Fibroblast of lung (primary cell): ENCODE data around the gene MICA. TPM values are rescaled to one million over a fixed set of nuclear protein-coding genes. Genes with fewer than 3 reads are reported as not detected.
"Not testable (repeated sequence)": the region's sequence is repeated elsewhere in the genome, so short reads cannot be mapped to it uniquely, and the experiment has no call there.

Experiments used
- DNase-seq, 2 donors: peaks; one replicate each; pipeline versions ENCODE4 v3.0.0 to v3.0.0-alpha.2; 2010; ENCODE audit warnings: low read depth in 2 of 2
- H2AFZ ChIP-seq: 2 replicates; pipeline ENCODE4 v1.5.1; 2012; ENCODE audit warnings: low read length, control low read depth, inconsistent platforms
- H3K27ac ChIP-seq: 2 replicates; pipeline ENCODE4 v1.5.1; 2011; ENCODE audit warnings: low read length, control low read depth; ENCODE audit not compliant: insufficient read depth
- H3K27me3 ChIP-seq: 2 replicates; pipeline ENCODE4 v1.5.1; 2011; ENCODE audit warnings: mild to moderate bottlenecking, low read length; ENCODE audit not compliant: control insufficient read depth, insufficient read depth
- H3K36me3 ChIP-seq: 2 replicates; pipeline ENCODE4 v1.5.1; 2011; ENCODE audit warnings: low read length; ENCODE audit not compliant: control insufficient read depth, insufficient read depth
- H3K4me1 ChIP-seq: 2 replicates; pipeline ENCODE4 v1.5.1; 2011; ENCODE audit warnings: low read length; ENCODE audit not compliant: control insufficient read depth, insufficient read depth; ENCODE audit errors: extremely low read depth
- H3K4me2 ChIP-seq: 2 replicates; pipeline ENCODE4 v1.5.1; 2011; ENCODE audit warnings: low read length, control low read depth; ENCODE audit not compliant: insufficient read depth; ENCODE audit errors: extremely low read depth
- H3K4me3 ChIP-seq, 4 experiments: fragments of 200-600 bp in 1 of 4; sonication (generic) in 1 of 4; replicated peaks in 1 of 4; 2 replicates each; pipeline ENCODE4 v1.5.1; 2011 to 2016; ENCODE audit warnings: low read length in 4 of 4, low read depth in 3 of 4, mild to moderate bottlenecking in 3 of 4, control low read depth in 2 of 4, inconsistent platforms in 1 of 4, mixed read lengths in 1 of 4; ENCODE audit not compliant: insufficient read depth in 1 of 4; ENCODE audit errors: control extremely low read depth in 1 of 4
- H3K79me2 ChIP-seq: 2 replicates; pipeline ENCODE4 v1.5.1; 2012; ENCODE audit warnings: mild to moderate bottlenecking, low read length, inconsistent platforms; ENCODE audit not compliant: control insufficient read depth, insufficient read depth
- H3K9ac ChIP-seq: 2 replicates; pipeline ENCODE4 v1.5.1; 2011; ENCODE audit warnings: mild to moderate bottlenecking, low read length, control low read depth; ENCODE audit not compliant: insufficient read depth
- H3K9me3 ChIP-seq: 2 replicates; pipeline ENCODE4 v1.5.1; 2012; ENCODE audit warnings: low read depth, low read length; ENCODE audit not compliant: control insufficient read depth, insufficient read depth
- H4K20me1 ChIP-seq: 2 replicates; pipeline ENCODE4 v1.5.1; 2011; ENCODE audit warnings: low read length; ENCODE audit not compliant: control insufficient read depth, insufficient read depth; ENCODE audit errors: extremely low read depth
- EZH2 ChIP-seq: IDR thresholded peaks from 2 replicates; pipeline ENCODE4 v1.5.1; 2012; ENCODE audit warnings: low read length, control low read depth, mild to moderate bottlenecking; ENCODE audit errors: missing control alignments
- polyA plus RNA-seq, 2 donors: library from polyadenylated mRNA; depleted of rRNA in 1 of 2; stranded (reverse) in 1 of 2; unstranded in 1 of 2; fragments of >200 nt; gene quantifications; 2 replicates each; pipeline ENCODE4 v1.2.1, GENCODE V29; 2011 to 2012; ENCODE audit warnings: missing spikeins in 1 of 2
- total RNA-seq: library from RNA; depleted of rRNA; stranded (reverse); fragments of >200 nt; gene quantifications from 2 replicates; pipeline ENCODE4 v1.2.1, GENCODE V29; 2014
- TF ChIP-seq, protein P1 (sequence below), 2 donors: IDR thresholded peaks in 1 of 2; conservative IDR thresholded peaks in 1 of 2; 1 replicate in 1 of 2; 2 replicates in 1 of 2; pipeline ENCODE4 v1.5.1; 2011 to 2012; ENCODE audit warnings: low read length in 2 of 2, control low read depth in 1 of 2, inconsistent platforms in 1 of 2, low read depth in 1 of 2, mild to moderate bottlenecking in 1 of 2

The MICA gene
- total and polyA plus RNA-seq, 2 donors (not counting 1 experiment from before 2014, with no cell fraction given): 54.2 to 85.2 TPM

DNA sequence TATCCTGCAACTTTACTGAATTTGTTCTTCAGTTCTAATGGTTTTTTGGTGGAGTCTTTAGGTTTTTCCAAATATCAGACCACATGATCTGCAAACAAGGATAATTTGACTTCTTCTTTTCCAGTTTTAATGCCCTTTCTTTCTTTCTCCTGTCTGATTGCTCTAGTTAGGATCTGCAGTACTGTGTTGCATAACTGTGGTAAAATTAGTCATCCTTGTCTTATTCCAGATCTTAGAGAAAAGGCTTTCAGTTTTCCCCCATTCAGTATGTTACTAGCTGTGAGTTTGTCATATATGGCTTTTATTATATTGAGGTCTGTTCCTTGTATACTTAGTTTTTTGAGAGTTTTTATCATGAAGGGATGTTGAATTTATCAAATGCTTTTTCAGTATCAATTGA, 4.3 kb downstream of the MICA start:
- no peak overlapping the region for H3K27ac ChIP-seq
- no peak overlapping the region for H3K4me3 ChIP-seq
- H3K79me2 ChIP-seq: peaks cover 95% of the 10 kb centered on the region
- peak; percentile 68 to 79 for DNase-seq
- TF ChIP-seq, protein P1, sequence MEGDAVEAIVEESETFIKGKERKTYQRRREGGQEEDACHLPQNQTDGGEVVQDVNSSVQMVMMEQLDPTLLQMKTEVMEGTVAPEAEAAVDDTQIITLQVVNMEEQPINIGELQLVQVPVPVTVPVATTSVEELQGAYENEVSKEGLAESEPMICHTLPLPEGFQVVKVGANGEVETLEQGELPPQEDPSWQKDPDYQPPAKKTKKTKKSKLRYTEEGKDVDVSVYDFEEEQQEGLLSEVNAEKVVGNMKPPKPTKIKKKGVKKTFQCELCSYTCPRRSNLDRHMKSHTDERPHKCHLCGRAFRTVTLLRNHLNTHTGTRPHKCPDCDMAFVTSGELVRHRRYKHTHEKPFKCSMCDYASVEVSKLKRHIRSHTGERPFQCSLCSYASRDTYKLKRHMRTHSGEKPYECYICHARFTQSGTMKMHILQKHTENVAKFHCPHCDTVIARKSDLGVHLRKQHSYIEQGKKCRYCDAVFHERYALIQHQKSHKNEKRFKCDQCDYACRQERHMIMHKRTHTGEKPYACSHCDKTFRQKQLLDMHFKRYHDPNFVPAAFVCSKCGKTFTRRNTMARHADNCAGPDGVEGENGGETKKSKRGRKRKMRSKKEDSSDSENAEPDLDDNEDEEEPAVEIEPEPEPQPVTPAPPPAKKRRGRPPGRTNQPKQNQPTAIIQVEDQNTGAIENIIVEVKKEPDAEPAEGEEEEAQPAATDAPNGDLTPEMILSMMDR (conservative IDR thresholded peaks at IDR 0.05 in 1 of 2, IDR thresholded peaks at IDR 0.05 in 1 of 2; ENCODE audit: low read depth in 1 of 2, low read length in 2 of 2): no peak
- no peak for TF ChIP-seq EZH2
- H3K9me3 ChIP-seq: no peaks in the 10 kb centered on the region
- H4K20me1 ChIP-seq: peaks cover 9% of the 10 kb centered on the region
- H3K27me3 ChIP-seq: no peaks in the 10 kb centered on the region
- no peak overlapping the region for H3K9ac ChIP-seq
- peaks cover 8% of the 10 kb centered on the region for H3K4me1 ChIP-seq
- H3K36me3 ChIP-seq: peaks cover 19% of the 10 kb centered on the region
- peak overlapping the region; percentile 68 for H3K4me2 ChIP-seq
- H2AFZ ChIP-seq: no peak overlapping the region

DNA sequence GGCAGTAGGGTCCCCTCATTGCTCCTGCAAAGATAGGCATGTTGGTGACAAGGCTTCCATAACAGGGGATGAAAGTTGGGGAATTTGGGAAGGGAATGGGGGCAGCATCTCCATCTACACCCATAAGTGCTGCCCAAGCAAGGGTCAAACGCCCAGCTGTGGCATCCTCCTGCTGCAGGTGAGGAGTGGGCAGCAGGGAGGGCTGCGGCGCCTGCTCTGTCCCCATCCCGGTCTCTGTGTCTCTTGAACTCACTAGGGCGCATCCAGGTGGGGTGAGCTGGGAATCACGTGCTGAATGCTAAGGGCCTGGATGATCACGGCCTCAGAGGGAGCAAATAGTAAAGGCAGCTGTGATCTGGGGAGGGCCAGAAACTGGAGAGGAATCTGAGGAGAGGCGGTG, 9.1 kb downstream of the MICA start:
- Histone ChIP-seq H3K4me1 (peaks cover 5% of the 10 kb centered on the region), H3K4me3 (no peak overlapping the region), H3K9me3 (no peaks in the 10 kb centered on the region), H3K27ac (no peak overlapping the region), H3K79me2 (peaks cover 64% of the 10 kb centered on the region), H3K36me3 (peaks cover 39% of the 10 kb centered on the region), H3K9ac (no peak overlapping the region), H2AFZ (no peak overlapping the region), H3K27me3 (no peaks in the 10 kb centered on the region), H3K4me2 (no peak overlapping the region), H4K20me1 (peaks cover 7% of the 10 kb centered on the region)
- no peak for TF ChIP-seq EZH2
- TF ChIP-seq, protein P1 (conservative IDR thresholded peaks at IDR 0.05 in 1 of 2, IDR thresholded peaks at IDR 0.05 in 1 of 2; ENCODE audit: low read depth in 1 of 2, low read length in 2 of 2): no peak
- no peak for DNase-seq

DNA sequence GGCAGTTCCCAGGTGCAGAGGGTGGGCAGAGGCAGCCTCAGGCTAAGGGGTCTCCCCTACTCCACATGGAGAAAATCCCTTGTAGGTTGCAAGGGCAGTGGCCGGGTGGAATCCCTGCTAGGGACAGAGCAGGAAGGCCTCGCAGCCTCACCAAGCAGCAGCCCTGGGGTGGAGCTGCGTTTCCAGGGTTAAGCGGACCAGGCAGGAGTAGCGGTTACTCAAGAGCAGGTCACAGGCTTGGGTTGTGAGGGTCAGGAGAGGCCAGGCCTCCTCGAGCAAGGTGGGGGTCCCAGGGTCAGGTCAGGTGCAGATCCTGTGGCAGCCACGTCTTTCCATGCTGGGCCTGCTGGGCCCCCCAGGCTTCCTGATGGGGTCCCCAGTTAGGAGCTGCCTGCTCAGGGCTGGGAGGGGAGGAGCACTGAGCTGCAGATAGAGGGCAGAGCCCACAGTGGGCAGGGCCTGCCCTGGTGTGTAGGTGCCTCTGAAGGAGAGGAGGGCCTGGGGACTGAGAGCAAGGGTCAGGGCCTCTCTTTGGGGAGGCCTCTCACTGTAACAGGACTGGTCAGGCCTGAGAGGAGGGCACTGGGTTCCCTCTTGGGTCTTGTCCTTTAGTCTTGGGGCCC, 10.9 kb downstream of the MICA start:
- peaks cover 47% of the 10 kb centered on the region for H3K79me2 ChIP-seq
- not testable (repeated sequence) for H3K4me1 ChIP-seq, H3K27me3 ChIP-seq, H3K4me2 ChIP-seq, H4K20me1 ChIP-seq, DNase-seq, H3K27ac ChIP-seq, H3K9me3 ChIP-seq, H2AFZ ChIP-seq, H3K4me3 ChIP-seq, H3K9ac ChIP-seq
- H3K36me3 ChIP-seq: peaks cover 39% of the 10 kb centered on the region
